Raji (cell line): ENCODE data around the gene KRT12.

Experiments used
- POLR2A ChIP-seq: IDR thresholded peaks from 2 replicates; pipeline ENCODE4 v1.6.1; 2011; ENCODE audit warnings: low read depth, low read length, control low read depth; ENCODE audit not compliant: insufficient read depth

Gene KRT12

GRCh38 chr17:40862985-40863733, 3.9 kb downstream of the KRT12 start:
- TF ChIP-seq POLR2A: no peak

- no peak for TF ChIP-seq POLR2A
Observed at GRCh38 chr17:40859536-40859935, 7.5 kb downstream of the KRT12 start.

GRCh38 chr17:40857535-40857934, 9.5 kb downstream of the KRT12 start:
- no peak for TF ChIP-seq POLR2A

GRCh38 chr17:40854175-40854814, 12.7 kb downstream of the KRT12 start:
- TF ChIP-seq POLR2A: no peak

GRCh38 chr17:40852364-40852763, 14.7 kb downstream of the KRT12 start:
- no peak for TF ChIP-seq POLR2A

- no peak for TF ChIP-seq POLR2A
Observed at GRCh38 chr17:40850293-40850972, 16.6 kb downstream of the KRT12 start.

GRCh38 chr17:40849723-40850122, 17.3 kb downstream of the KRT12 start:
- no peak for TF ChIP-seq POLR2A

- TF ChIP-seq POLR2A: no peak
Observed at GRCh38 chr17:40848583-40849235, 18.3 kb downstream of the KRT12 start.

GRCh38 chr17:40846515-40847144, 20.4 kb downstream of the KRT12 start:
- TF ChIP-seq POLR2A: no peak

GRCh38 chr17:40844671-40845107, 22.3 kb downstream of the KRT12 start:
- TF ChIP-seq POLR2A: no peak

GRCh38 chr17:40843242-40843641, 23.8 kb downstream of the KRT12 start:
- TF ChIP-seq POLR2A: no peak

- no peak for TF ChIP-seq POLR2A
Observed at GRCh38 chr17:40841246-40841645, 25.8 kb downstream of the KRT12 start.

- no peak for TF ChIP-seq POLR2A
Observed at GRCh38 chr17:40839194-40839593, 27.8 kb downstream of the KRT12 start.

- no peak for TF ChIP-seq POLR2A
Observed at GRCh38 chr17:40836020-40836419, 31.0 kb downstream of the KRT12 start.

GRCh38 chr17:40833882-40834281, 33.1 kb downstream of the KRT12 start:
- no peak for TF ChIP-seq POLR2A
